Mucosa of descending colon (tissue), 3 donors: Measurements from ENCODE around the gene SEPHS2. TPM values are rescaled to one million over a fixed set of nuclear protein-coding genes. Genes with fewer than 3 reads are reported as not detected.

Experiments used
- ATAC-seq: fragments of 200-7000 bp; cut with Tn5 transposase; one replicate; pipeline ENCODE4 v1.9.1; 2020; ENCODE audit warnings: mild to moderate bottlenecking, moderate library complexity
- DNase-seq, 3 donors: peaks; one replicate each; pipeline ENCODE4 v3.0.0-alpha.2; 2020
- H3K36me3 ChIP-seq: fragments of 200-600 bp; one replicate; pipeline ENCODE4 v1.8.0; 2021; ENCODE audit warnings: low read depth, mild to moderate bottlenecking
- H3K4me1 ChIP-seq: fragments of 200-600 bp; one replicate; pipeline ENCODE4 v1.8.0; 2021; ENCODE audit warnings: low read depth, mild to moderate bottlenecking
- H3K4me3 ChIP-seq: fragments of 200-600 bp; one replicate; pipeline ENCODE4 v1.8.0; 2021; ENCODE audit warnings: mild to moderate bottlenecking
- H3K9me3 ChIP-seq: fragments of 200-600 bp; one replicate; pipeline ENCODE4 v1.8.0; 2021; ENCODE audit warnings: mild to moderate bottlenecking
- intact Hi-C, 2 donors: fragments of 100-400 bp; cut with DNase I in 1 of 2; cut with micrococcal nuclease in 1 of 2; formaldehyde crosslinking; loops; one replicate each; pipeline versions ENCODE4 v1.11.0 to v1.11.1; 2022; cut with DNase I, micrococcal nuclease
- total RNA-seq, 3 donors: library from RNA; stranded (reverse); fragmentation: NEBNext Ultra II Directional in 2 of 3; extraction: Animal tissue kit (Norgen Biotek cat#: 25700) in 2 of 3; gene quantifications; one replicate each; pipeline versions ENCODE4 v1.2.1 to v1.2.4, GENCODE V29; 2021 to 2023
- TF ChIP-seq, protein P1 (sequence below): fragments of 200-600 bp; IDR thresholded peaks from one replicate; pipeline ENCODE4 v1.8.0; 2022; ENCODE audit warnings: antibody characterized with exemption, mild to moderate bottlenecking
- donor health status: DM: no; HTN: no; CAD: no; lungs with moderate emphysema.
- donor health status: DM: no; HTN: no; CAD: no.
- donor health status: DM: no; HTN: yes; CAD: no.

SEPHS2 gene
- total RNA-seq, 3 donors from 2014 or later, result 107 to 185 (median 142) TPM

DNA sequence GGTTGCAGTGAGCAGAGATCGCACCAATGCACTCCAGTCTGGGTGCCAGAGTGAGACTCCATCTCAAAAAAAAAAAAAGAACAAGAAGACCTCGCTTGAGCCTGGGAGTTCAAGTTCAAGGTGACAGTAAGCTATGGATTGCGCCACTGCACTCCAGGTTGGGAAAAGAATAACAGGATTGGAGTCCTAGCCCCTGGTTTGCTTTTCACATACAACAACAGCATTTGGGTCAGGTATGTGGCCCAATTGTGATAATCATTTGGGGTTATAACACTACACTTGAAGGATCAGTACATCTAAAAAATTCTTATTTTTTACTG is 3.4 kb upstream of the SEPHS2 start:
- TF ChIP-seq, protein P1, sequence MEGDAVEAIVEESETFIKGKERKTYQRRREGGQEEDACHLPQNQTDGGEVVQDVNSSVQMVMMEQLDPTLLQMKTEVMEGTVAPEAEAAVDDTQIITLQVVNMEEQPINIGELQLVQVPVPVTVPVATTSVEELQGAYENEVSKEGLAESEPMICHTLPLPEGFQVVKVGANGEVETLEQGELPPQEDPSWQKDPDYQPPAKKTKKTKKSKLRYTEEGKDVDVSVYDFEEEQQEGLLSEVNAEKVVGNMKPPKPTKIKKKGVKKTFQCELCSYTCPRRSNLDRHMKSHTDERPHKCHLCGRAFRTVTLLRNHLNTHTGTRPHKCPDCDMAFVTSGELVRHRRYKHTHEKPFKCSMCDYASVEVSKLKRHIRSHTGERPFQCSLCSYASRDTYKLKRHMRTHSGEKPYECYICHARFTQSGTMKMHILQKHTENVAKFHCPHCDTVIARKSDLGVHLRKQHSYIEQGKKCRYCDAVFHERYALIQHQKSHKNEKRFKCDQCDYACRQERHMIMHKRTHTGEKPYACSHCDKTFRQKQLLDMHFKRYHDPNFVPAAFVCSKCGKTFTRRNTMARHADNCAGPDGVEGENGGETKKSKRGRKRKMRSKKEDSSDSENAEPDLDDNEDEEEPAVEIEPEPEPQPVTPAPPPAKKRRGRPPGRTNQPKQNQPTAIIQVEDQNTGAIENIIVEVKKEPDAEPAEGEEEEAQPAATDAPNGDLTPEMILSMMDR, result no peak
- Histone ChIP-seq H3K36me3 (no peaks in the 10 kb centered on the region), H3K9me3 (no peaks in the 10 kb centered on the region), H3K4me3 (no peak overlapping the region), H3K4me1 (peaks cover 27% of the 10 kb centered on the region)
- intact Hi-C loops, result no loop called here
- DNase-seq (no peak), ATAC-seq (no peak)

DNA sequence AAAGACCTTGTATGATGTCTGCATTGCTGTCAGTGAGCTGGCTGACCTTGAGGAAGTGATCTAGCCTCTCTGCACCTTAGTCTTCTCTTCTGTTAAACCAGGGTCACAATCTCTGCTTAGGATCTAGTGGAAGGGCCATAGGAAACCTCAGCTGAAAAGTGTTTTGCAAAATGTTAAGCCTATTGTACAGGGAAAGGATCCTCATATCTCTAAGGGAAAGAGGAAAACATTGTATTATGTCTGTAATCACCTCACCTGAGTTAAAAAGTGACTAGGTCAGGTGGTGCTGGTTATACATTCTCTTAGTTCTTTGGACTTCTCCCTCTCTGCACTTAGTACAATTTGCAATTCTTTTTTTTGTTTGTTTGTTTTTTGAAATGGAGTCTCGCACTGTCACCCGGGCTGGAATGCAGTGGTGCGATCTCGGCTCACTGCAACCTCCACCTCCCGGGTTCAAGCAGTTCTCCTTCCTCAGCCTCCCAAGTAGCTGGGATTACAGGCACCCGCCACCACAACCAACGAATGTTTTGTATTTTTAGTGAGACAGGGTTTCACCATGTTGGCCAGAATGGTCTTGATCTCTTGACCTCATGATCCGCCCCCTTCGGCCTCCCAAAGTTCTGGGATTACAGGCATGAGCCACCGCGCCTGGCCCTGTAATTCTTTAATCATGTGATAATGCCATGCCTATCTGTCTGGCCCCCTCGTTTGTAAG is 2.0 kb upstream of the SEPHS2 start:
- intact Hi-C loops, result no loop called here
- peak; percentile 70 for ATAC-seq
- H3K4me3 ChIP-seq, result no peak overlapping the region
- H3K36me3 ChIP-seq, result no peaks in the 10 kb centered on the region
- H3K4me1 ChIP-seq, result peaks cover 33% of the 10 kb centered on the region
- DNase-seq, result peak in 2 of 3 donors; percentile 41 to 63
- TF ChIP-seq, protein P1, result no peak
- H3K9me3 ChIP-seq, result no peaks in the 10 kb centered on the region

DNA sequence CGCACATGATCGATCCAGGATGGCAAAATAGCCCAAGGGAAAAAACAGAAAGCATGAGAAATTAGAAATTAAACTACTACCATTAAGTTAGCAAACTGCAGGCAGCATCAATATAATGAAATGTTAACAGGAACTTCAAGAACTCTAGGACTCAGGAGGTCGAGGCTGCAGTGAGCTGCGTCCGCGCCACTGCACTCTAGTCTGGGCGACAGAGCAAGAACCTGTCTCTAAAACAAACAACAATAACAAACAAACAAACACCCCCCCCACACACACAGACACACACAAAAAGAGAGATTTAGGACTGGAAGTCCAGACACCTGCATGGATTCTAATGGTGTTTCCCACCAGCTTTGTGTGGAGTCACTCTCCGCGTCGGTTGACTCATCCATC is 525 bp upstream of the SEPHS2 start:
- Histone ChIP-seq H3K4me3 (no peak overlapping the region), H3K9me3 (no peaks in the 10 kb centered on the region), H3K36me3 (no peaks in the 10 kb centered on the region), H3K4me1 (peaks cover 29% of the 10 kb centered on the region)
- TF ChIP-seq, protein P1, result no peak
- DNase-seq (peak in 1 of 3 donors; percentile 55), ATAC-seq (no peak)
- intact Hi-C loops, result no loop called here

DNA sequence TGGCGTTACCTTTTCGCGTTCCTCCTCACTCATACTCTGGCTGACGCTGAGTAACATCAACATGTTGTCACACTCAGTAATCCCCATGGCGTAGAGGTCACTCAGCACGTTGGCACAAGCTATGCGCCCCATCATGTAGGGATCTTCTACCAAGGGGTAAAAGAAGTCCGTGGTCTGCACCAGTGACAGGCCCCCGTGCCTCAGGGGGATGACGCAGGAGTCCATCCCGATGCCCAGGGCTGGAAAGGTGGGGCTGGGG is 596 bp downstream of the SEPHS2 start:
- Histone ChIP-seq H3K36me3 (no peaks in the 10 kb centered on the region), H3K4me3 (peak overlapping the region; percentile 80), H3K9me3 (no peaks in the 10 kb centered on the region), H3K4me1 (peaks cover 29% of the 10 kb centered on the region)
- DNase-seq (no peak), ATAC-seq (no peak)
- intact Hi-C loops, result no loop called here
- TF ChIP-seq, protein P1, result no peak

DNA sequence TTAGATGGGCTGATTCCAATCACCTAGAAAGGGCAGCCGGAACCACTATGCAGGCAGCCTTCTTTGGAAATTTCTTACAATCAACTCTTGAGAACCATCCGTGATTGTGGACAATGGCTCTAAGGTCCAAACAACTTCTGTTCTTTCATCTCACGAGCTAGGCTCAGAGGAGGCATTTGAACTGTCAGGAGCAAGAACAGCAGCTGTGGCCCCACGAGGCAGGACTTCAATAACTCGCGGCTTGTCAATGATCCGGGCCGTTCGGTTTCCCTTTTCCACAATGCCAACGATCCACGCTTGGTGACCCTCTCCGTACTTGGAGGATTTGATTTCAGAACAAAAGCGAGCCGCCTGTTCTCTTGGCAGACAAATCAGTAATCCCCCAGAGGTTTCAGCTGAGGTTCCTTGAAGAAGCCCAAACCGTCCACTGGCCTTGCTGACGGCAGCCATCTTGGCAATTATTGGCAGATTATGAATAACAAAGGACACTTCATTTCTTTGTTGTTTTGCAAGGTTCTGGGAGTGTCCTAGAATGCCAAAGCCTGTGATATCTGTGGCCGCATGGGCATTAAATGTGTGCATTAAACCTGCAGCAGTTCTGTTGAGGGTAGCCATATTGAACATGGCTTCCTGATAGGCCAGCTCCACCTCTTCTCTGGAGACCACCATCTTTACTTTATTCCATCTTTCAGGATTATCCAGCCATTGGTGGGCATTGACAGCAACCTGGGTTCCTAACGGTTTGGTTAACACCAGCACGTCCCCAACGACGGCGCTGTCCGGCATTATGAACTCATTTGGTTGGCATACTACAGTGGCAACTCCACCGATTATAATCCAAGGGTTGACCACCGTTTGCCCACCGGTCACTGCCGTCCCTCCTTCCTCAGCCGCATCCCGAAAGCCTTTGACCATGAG is 1.2 kb downstream of the SEPHS2 start:
- Histone ChIP-seq H3K9me3 (no peaks in the 10 kb centered on the region), H3K4me3 (peak overlapping the region; percentile 80), H3K4me1 (peaks cover 29% of the 10 kb centered on the region), H3K36me3 (no peaks in the 10 kb centered on the region)
- ATAC-seq (no peak), DNase-seq (no peak)
- intact Hi-C loops, result no loop called here
- TF ChIP-seq, protein P1, result no peak
